ENCODE measurements around the gene SLC2A6.

SLC2A6 gene

GRCh38 chr9:133425049-133425632 is 53.8 kb downstream of the SLC2A6 start:
- Histone ChIP-seq H3K27me3 (ENCODE audit: control insufficient read depth in 1 of 2, insufficient read depth in 2 of 2, low read length in 2 of 2) (peaks cover 4 to 6% of the 10 kb centered on the region in 2 donors), H3K27ac (ENCODE audit: low read depth, low read length) (no peak overlapping the region), H3K9me3 (ENCODE audit: control insufficient read depth in 1 of 2, low read length in 2 of 2) (no peaks in the 10 kb centered on the region), H3K9ac (ENCODE audit: low read depth in 1 of 2, low read length in 2 of 2) (no peak overlapping the region), H3K36me3 (ENCODE audit: control insufficient read depth in 1 of 2, insufficient read depth in 2 of 2, low read length in 2 of 2) (no peaks in the 10 kb centered on the region), H3K4me1 (ENCODE audit: control insufficient read depth in 1 of 2, insufficient read depth in 2 of 2, low read length in 2 of 2) (peaks cover 6 to 21% of the 10 kb centered on the region in 2 donors), H3K4me3 (ENCODE audit: low read depth in 1 of 2, low read length in 2 of 2) (no peak overlapping the region)

DNA sequence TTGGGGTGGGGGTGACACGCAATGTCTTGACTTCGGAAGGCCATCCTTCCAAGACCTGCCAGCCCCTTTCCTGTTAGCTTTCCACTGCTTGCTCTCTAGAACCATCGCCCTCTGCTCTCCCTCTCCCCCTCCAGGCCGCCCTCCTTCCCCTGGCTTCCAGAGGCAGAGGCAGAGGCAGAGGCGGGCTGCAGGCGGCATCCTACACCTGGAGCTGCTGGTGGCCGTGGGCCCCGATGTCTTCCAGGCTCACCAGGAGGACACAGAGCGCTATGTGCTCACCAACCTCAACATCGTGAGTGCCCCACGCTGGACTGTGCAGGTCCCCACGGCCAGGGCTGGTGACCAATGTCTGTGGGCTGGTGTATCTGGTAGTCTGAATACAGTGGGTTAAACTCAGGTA is 54.7 kb downstream of the SLC2A6 start:
- H3K4me3 ChIP-seq (ENCODE audit: low read depth in 1 of 2, low read length in 2 of 2), result no peak overlapping the region
- H3K36me3 ChIP-seq (ENCODE audit: control insufficient read depth in 1 of 2, insufficient read depth in 2 of 2, low read length in 2 of 2), result no peaks in the 10 kb centered on the region
- H3K27ac ChIP-seq (ENCODE audit: low read depth, low read length), result no peak overlapping the region
- peaks cover 10 to 25% of the 10 kb centered on the region in 2 donors for H3K4me1 ChIP-seq (ENCODE audit: control insufficient read depth in 1 of 2, insufficient read depth in 2 of 2, low read length in 2 of 2)
- H3K27me3 ChIP-seq (ENCODE audit: control insufficient read depth in 1 of 2, insufficient read depth in 2 of 2, low read length in 2 of 2), result peaks cover 4 to 6% of the 10 kb centered on the region in 2 donors
- no peaks in the 10 kb centered on the region for H3K9me3 ChIP-seq (ENCODE audit: control insufficient read depth in 1 of 2, low read length in 2 of 2)
- no peak overlapping the region for H3K9ac ChIP-seq (ENCODE audit: low read depth in 1 of 2, low read length in 2 of 2)

- H3K27me3 ChIP-seq (ENCODE audit: control insufficient read depth in 1 of 2, insufficient read depth in 2 of 2, low read length in 2 of 2), result peaks cover 3 to 6% of the 10 kb centered on the region in 2 donors
- H3K9ac ChIP-seq (ENCODE audit: low read depth in 1 of 2, low read length in 2 of 2), result no peak overlapping the region
- no peak overlapping the region for H3K27ac ChIP-seq (ENCODE audit: low read depth, low read length)
- no peaks in the 10 kb centered on the region for H3K9me3 ChIP-seq (ENCODE audit: control insufficient read depth in 1 of 2, low read length in 2 of 2)
- no peak overlapping the region for H3K4me3 ChIP-seq (ENCODE audit: low read depth in 1 of 2, low read length in 2 of 2)
- peaks cover 16 to 25% of the 10 kb centered on the region in 2 donors for H3K4me1 ChIP-seq (ENCODE audit: control insufficient read depth in 1 of 2, insufficient read depth in 2 of 2, low read length in 2 of 2)
- H3K36me3 ChIP-seq (ENCODE audit: control insufficient read depth in 1 of 2, insufficient read depth in 2 of 2, low read length in 2 of 2), result no peaks in the 10 kb centered on the region
Measured at GRCh38 chr9:133423216-133423615, 55.7 kb downstream of the SLC2A6 start.

DNA sequence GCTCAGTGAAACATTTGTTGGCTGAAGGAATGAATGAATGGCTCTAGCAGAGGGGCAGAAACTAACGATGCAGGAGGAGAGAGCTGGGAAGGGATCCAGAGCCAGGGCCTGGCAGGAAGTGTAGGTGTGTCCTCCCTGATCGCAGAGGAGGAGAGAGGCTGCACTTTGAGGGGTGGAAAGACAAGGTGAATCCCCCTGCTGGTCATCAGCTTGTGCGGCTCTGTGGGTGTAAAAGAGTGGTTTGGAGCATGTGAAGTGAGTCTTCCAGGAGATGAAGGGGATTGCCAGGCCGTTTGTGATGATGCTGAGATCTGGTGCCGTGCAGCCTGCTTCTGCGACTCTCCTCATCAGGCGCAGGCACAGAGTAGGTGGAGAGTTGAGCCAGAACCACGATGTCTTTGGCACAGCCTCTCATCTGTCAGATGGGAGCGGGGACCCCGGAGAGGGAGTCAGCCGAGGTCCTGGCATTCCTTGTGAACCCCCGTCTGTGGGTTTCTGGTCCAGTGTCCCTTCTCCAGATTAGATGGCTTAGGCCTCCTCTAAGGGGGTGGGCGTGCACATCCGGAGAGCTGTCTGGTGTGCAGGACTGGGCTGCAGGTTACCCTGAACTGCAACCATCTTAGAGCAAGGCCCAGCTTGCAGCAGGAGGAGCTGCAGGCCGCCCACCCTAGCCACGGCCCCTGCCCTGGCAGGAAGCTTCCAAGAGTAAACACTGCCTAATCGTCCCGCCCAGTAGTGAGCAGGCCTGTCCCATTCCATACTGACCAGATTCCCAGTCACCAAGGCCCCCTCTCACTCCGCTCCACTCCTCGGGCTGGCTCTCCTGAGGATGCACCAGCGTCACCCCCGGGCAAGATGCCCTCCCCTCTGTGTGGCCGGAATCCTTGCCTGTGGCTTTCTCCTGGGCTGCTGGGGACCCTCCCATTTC is 57.0 kb downstream of the SLC2A6 start, which contains the start of gene ADAMTS13:
TSS of gene ADAMTS13 (plus strand) at position 753 of the 928 bp plus-strand sequence. CDS start at position 830, 77 bp downstream.
- Histone ChIP-seq H3K4me1 (ENCODE audit: control insufficient read depth in 1 of 2, insufficient read depth in 2 of 2, low read length in 2 of 2) (peaks cover 18 to 21% of the 10 kb centered on the region in 2 donors), H3K27ac (ENCODE audit: low read depth, low read length) (no peak within 1 kb of the TSS), H3K9ac (ENCODE audit: low read depth in 1 of 2, low read length in 2 of 2) (no peak within 1 kb of the TSS), H3K27me3 (ENCODE audit: control insufficient read depth in 1 of 2, insufficient read depth in 2 of 2, low read length in 2 of 2) (no peaks in the 10 kb centered on the region), H3K9me3 (ENCODE audit: control insufficient read depth in 1 of 2, low read length in 2 of 2) (no peaks in the 10 kb centered on the region), H3K36me3 (ENCODE audit: control insufficient read depth in 1 of 2, insufficient read depth in 2 of 2, low read length in 2 of 2) (no peaks in the 10 kb centered on the region), H3K4me3 (ENCODE audit: low read depth in 1 of 2, low read length in 2 of 2) (no peak within 1 kb of the TSS)
